ENCODE measurements around the gene CHD9.
"Not testable (repeated sequence)": the region's sequence is repeated elsewhere in the genome, so short reads cannot be mapped to it uniquely, and the experiment has no call there.

Gene CHD9

DNA sequence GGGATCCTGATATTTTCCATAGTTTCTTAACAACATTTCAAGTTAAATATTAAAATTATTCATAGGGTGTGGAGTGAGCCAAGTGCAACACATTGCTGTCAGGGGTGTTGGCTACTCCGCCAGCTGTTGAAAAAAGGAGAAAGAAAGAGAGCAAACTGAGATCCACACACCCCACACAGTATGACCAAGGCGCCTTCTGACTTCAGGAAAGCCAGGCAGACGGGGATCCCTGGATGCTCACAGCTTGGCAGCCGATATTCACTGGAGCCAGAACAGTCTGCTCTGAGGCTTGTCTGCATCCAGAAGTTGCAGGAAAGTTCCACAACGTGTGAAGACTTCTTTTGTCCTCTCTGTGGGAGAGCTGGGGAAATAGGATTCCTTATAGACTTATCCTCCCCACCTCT lies 11.4 kb upstream of the CHD9 start:
- Histone ChIP-seq H3K27me3 (ENCODE audit: insufficient read depth, low read depth, severe bottlenecking) (no peaks in the 10 kb centered on the region), H3K36me3 (no peaks in the 10 kb centered on the region), H3K4me3 (ENCODE audit: low read depth, low read length) (no peak overlapping the region), H3K27ac (no peak overlapping the region), H3K9me3 (ENCODE audit: severe bottlenecking) (no peaks in the 10 kb centered on the region)
- no peak for DNase-seq
- TF ChIP-seq, protein P1, sequence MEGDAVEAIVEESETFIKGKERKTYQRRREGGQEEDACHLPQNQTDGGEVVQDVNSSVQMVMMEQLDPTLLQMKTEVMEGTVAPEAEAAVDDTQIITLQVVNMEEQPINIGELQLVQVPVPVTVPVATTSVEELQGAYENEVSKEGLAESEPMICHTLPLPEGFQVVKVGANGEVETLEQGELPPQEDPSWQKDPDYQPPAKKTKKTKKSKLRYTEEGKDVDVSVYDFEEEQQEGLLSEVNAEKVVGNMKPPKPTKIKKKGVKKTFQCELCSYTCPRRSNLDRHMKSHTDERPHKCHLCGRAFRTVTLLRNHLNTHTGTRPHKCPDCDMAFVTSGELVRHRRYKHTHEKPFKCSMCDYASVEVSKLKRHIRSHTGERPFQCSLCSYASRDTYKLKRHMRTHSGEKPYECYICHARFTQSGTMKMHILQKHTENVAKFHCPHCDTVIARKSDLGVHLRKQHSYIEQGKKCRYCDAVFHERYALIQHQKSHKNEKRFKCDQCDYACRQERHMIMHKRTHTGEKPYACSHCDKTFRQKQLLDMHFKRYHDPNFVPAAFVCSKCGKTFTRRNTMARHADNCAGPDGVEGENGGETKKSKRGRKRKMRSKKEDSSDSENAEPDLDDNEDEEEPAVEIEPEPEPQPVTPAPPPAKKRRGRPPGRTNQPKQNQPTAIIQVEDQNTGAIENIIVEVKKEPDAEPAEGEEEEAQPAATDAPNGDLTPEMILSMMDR (IDR thresholded peaks at IDR 0.05; ENCODE audit: low read depth, low read length) = no peak

DNA sequence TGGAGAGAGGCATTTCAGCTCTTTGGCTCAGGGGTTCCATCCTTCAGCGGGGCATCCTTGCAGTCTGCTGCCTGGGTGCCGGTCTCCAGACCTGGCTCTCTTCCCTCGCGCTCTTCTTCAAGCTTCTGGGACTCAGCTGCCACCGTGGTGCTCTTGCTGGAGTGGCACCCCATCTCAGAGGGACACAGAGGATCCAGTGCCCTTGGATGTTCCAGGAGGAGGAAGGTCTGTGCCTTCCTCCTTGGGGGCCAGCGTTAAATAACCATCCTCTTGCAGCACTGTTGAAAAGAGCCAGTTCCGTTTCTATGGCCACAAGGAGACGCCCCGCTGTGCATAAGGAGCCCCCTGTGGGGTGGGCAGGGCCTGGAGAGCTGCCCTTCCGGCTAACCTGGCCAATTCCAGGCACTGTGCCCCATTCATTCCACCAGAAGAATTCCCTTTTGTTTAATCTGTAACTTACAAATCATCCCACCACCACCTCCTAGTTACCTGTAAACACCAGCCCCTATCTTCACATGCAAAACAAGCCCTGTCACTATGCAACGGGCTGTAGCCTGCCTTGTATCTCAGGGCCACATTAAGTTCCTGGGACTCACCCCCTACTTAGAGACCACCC lies 10.7 kb upstream of the CHD9 start:
- TF ChIP-seq, protein P1 (IDR thresholded peaks at IDR 0.05; ENCODE audit: low read depth, low read length) = no peak
- DNase-seq = no peak
- Histone ChIP-seq H3K4me3 (ENCODE audit: low read depth, low read length) (no peak overlapping the region), H3K27ac (no peak overlapping the region), H3K27me3 (ENCODE audit: insufficient read depth, low read depth, severe bottlenecking) (no peaks in the 10 kb centered on the region), H3K36me3 (no peaks in the 10 kb centered on the region), H3K9me3 (ENCODE audit: severe bottlenecking) (no peaks in the 10 kb centered on the region)

DNA sequence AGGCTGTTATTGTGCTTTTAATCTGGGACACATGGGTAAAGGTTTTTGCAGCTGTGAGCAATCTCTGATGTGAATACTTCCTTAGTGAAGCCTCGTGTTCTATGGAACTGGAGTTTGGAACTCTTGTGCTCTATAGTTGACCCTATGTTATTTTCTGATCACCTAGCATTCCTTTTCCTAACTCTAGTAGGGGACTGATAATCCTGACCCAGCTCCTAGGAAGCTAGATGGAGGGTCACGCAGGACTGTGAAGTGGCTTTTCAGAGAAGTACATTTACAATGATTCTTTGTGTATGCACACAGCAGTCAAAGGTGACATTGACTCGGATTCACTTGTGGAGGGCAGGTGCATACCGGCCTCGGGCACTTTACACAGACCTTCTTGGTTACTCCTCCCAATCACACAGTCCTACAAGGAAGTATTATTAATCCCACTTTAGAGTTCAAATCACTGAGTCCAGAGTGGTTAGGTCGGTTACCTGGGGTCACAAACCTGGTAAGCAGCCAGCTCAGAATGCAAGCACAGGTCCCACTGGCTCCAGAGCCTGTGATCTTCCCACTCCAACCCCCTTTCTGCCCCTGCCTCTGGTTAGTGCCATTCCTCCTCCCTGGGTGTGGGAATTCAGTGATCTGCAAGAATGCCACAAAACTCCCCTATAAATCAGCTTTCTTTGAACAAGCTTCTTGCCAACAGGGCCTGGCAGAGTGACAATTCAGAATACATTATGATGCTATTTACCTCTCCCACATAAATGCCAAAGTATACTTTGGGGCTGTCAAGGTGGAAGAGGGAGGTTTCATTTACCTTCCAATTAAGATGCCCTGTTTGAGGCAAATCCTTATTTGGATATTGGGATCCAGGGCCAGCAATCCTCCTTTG lies 9.2 kb upstream of the CHD9 start:
- Histone ChIP-seq H3K4me3 (ENCODE audit: low read depth, low read length) (no peak overlapping the region), H3K27ac (no peak overlapping the region), H3K36me3 (no peaks in the 10 kb centered on the region), H3K9me3 (ENCODE audit: severe bottlenecking) (no peaks in the 10 kb centered on the region), H3K27me3 (ENCODE audit: insufficient read depth, low read depth, severe bottlenecking) (no peaks in the 10 kb centered on the region)
- no peak for DNase-seq
- TF ChIP-seq, protein P1 (IDR thresholded peaks at IDR 0.05; ENCODE audit: low read depth, low read length) = no peak

DNA sequence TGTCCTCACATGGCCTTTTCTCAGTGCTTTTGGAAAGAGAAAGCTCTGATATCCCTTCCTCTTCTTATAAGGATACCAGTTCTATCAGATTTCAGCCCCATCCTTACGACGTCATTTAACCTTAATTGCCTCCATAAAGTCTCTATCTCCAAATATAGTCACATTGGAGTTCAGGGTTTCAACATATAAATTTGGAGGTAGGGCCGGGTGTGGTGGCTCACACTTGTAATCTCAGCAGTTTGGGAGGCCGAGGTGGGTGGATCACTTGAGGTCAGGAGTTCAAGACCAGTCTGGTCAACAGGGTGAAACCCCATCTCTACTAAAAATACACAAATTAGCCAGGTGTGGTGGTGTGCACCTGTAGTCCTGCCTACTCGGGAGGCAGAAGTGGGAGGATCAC lies 7.3 kb upstream of the CHD9 start:
- not testable (repeated sequence) for H3K27me3 ChIP-seq (ENCODE audit: insufficient read depth, low read depth, severe bottlenecking)

DNA sequence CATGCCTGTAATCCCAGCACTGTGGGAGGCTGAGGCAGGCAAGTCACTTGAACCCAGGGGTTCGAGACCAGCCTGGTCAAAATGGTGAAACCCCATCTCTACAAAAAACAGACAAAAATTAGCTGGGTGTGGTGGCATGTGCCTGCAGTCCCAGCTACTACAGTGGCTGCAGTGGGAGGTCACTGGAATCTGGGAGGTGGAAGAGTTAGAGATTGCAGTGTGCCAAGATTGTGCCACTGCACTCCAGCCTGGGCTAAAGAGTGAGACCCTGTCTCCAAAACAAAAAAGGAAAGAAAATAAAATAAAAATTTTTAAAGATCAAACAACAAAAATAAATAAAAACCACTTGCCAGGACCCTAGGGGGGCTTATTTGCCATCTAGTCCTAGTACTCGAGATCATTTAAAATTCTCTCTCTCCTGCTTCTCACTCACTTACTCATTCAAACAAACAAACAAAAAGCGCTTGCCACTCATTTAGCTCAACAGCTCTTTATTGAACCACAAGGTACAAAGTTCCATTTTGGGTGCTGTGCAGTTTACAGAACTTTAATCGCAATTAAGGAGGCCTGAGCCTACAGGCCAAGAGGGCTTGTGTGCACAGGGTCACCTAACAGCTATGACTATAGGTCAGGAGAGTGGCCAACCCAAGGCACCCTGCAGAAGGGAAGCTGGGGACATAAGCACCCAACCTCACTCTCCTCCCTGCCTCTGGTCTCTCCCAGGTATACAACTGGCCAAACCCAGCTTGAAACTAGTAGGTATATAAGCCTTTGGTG lies 6.5 kb upstream of the CHD9 start:
- Histone ChIP-seq H3K27ac (no peak overlapping the region), H3K9me3 (ENCODE audit: severe bottlenecking) (no peaks in the 10 kb centered on the region), H3K4me3 (ENCODE audit: low read depth, low read length) (no peak overlapping the region), H3K36me3 (no peaks in the 10 kb centered on the region), H3K27me3 (ENCODE audit: insufficient read depth, low read depth, severe bottlenecking) (no peaks in the 10 kb centered on the region)
- TF ChIP-seq, protein P1 (IDR thresholded peaks at IDR 0.05; ENCODE audit: low read depth, low read length) = no peak
- DNase-seq = no peak

More for the DNA sequence above, 7.3 kb upstream of the CHD9 start:
- DNase-seq; H3K27ac ChIP-seq; H3K36me3 ChIP-seq; H3K9me3 ChIP-seq (ENCODE audit: severe bottlenecking); H3K4me3 ChIP-seq (ENCODE audit: low read depth, low read length): not testable (repeated sequence)

DNA sequence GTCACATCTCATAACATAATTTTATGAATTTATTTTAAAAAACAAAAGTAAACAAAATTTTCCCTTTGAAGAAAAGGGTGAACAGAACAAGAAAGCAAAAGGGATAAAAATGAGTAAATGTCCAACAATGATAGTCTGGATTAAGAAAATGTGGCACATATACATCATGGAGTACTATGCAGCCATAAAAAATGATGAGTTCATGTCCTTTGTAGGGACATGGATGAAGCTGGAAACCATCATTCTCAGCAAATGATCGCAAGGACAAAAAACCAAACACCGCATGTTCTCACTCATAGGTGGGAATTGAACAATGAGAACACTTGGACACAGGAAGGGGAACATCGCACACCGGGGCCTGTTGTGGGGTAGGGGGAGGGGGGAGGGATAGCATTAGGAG lies 3.5 kb upstream of the CHD9 start:
- not testable (repeated sequence) for H3K36me3 ChIP-seq; DNase-seq; H3K9me3 ChIP-seq (ENCODE audit: severe bottlenecking); H3K27me3 ChIP-seq (ENCODE audit: insufficient read depth, low read depth, severe bottlenecking); H3K27ac ChIP-seq; H3K4me3 ChIP-seq (ENCODE audit: low read depth, low read length)

Data from WERI-Rb-1 (cell line).